HG03103 (cell line): ENCODE data around the gene FAM53B.

Experiments
- ATAC-seq: cut with Tn5 transposase; IDR thresholded peaks from one replicate; pipeline ENCODE4 v1.9.1; 2021; ENCODE audit warnings: low read depth; ENCODE audit not compliant: unreplicated experiment

FAM53B gene

DNA sequence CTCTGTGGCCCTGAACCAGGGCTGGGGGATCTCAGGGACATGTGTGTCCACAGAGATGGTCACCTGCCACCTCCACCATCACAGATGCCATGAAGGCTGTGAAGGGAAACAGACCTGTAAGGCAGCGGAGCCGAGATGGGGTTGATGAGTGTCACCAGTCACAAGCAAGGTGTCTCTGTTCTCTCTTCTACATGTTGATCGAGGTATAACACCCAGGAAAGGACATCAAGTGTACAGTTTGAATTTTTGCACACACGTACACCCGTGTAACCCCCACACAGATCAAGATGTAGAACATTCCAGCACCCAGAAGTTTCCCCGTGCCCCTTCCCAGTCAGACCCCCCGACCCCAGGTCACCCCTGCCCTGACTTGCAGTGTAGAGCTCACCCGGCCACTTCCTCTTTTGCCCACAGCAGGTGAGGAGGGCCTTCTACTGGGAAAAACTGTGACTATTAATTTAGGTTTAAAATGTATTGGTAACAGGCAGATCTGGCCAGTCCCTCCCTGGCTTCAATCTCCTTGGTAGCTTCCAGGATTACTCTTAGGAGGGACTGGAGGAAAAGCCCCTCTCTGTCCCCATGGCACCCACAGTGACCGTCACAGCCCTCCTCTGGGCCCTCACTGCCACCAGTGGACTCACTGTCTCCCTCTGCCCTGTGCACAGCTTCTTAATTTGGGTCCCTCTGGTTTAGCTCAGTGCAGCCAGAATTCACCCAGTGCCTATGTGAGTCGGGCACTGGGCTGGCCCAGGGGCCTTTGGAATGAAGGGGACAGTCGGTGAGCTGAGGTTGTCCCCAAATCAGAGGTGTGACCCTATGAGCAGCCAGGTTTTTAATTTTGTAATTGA is 174.3 kb downstream of the FAM53B start:
- no peak for ATAC-seq
